Measurements from ENCODE around the gene BPNT1. TPM values are rescaled to one million over a fixed set of nuclear protein-coding genes. Genes with fewer than 3 reads are reported as not detected.

The BPNT1 gene
- total and polyA plus RNA-seq, 2 of the 8 experiments (the other 6 are each of a cell fraction or from before 2014, with no cell fraction given), result 13.2 to 16.3 TPM

DNA sequence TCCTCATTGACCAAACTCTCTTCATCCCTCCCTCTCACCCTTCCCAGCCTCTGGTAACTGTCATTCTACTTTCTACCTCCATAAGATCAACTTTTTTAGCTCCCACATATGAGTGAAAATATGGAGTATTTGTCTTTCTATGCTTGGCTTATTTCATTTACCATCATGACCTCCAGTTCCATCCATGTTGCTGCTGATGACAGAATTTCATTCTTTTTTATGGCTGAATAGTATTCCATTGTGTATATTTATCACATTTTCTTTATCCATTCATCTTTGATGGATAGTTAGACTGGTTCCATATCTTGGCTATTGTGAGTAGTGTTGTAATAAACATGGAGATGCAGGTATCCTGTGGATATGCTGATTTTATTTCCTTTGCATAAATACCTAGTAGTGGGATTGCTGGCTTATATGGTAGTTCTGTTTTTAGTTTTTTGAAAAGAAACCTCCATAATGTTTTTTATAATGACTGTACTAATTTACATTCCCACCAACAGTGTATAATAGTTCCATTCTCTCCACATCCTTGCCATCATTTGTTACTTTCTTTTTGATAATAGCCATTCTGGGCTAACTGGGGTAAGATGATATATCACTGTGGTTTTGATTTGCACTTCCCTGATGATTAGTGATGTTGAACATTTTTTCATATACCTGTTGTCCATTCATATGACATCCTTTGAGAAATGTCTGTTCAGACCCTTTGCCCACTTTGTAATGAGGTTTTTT lies 40.1 kb upstream of the BPNT1 start (continued):
- TF ChIP-seq, protein P1, sequence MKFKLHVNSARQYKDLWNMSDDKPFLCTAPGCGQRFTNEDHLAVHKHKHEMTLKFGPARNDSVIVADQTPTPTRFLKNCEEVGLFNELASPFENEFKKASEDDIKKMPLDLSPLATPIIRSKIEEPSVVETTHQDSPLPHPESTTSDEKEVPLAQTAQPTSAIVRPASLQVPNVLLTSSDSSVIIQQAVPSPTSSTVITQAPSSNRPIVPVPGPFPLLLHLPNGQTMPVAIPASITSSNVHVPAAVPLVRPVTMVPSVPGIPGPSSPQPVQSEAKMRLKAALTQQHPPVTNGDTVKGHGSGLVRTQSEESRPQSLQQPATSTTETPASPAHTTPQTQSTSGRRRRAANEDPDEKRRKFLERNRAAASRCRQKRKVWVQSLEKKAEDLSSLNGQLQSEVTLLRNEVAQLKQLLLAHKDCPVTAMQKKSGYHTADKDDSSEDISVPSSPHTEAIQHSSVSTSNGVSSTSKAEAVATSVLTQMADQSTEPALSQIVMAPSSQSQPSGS (IDR thresholded peaks at IDR 0.05; ENCODE audit: low read length), result no peak
- TF ChIP-seq CEBPB (IDR thresholded peaks at IDR 0.05; ENCODE audit: low read depth, low read length) (no peak), YY1 (IDR thresholded peaks at IDR 0.05; ENCODE audit: low read depth, low read length) (no peak), POU5F1 (IDR thresholded peaks at IDR 0.05; ENCODE audit: low read depth, low read length) (no peak), TEAD4 (IDR thresholded peaks at IDR 0.05; ENCODE audit: low read depth, low read length) (no peak)
